Measurements from ENCODE around the gene DRGX.

DRGX gene

GRCh38 chr10:49335364-49335972, 60.4 kb downstream of the DRGX start:
- H3K4me2 ChIP-seq (ENCODE audit: low read depth, low read length), result no peak overlapping the region
- no peak overlapping the region for H3K27ac ChIP-seq (ENCODE audit: low read length)
- no peak for DNase-seq
- TF ChIP-seq EZH2phosphoT487 (IDR thresholded peaks at IDR 0.05; ENCODE audit: low read length) (no peak), EZH2 (optimal IDR thresholded peaks at IDR 0.05; ENCODE audit: low read depth, low read length) (no peak), CTCF (IDR thresholded peaks at IDR 0.05; ENCODE audit: low read length) (no peak)
- no peaks in the 10 kb centered on the region for H3K79me2 ChIP-seq (ENCODE audit: low read length)
- no peaks in the 10 kb centered on the region for H3K27me3 ChIP-seq (replicated peaks; ENCODE audit: insufficient read depth, low read length)
- H3F3A ChIP-seq (ENCODE audit: insufficient read depth, low read length), result no peaks in the 10 kb centered on the region
- H2AFZ ChIP-seq (ENCODE audit: low read length), result 0 out of 2 replicates have a peak overlapping the region, but pooled peaks have one; percentile 21
- H3K4me3 ChIP-seq (ENCODE audit: low read length), result no peak overlapping the region
- H4K20me1 ChIP-seq (ENCODE audit: insufficient read depth, low read length), result no peaks in the 10 kb centered on the region
- H3K9me3 ChIP-seq (replicated peaks; ENCODE audit: insufficient read depth, low read length), result no peaks in the 10 kb centered on the region
- no peaks in the 10 kb centered on the region for H3K4me1 ChIP-seq (ENCODE audit: low read length)
- no peaks in the 10 kb centered on the region for H3K9me2 ChIP-seq (replicated peaks; ENCODE audit: insufficient read depth, low read length)
- no peaks in the 10 kb centered on the region for H3K36me3 ChIP-seq (replicated peaks; ENCODE audit: insufficient read depth, low read length)
- no peak overlapping the region for H3K9ac ChIP-seq (ENCODE audit: low read length)

DNA sequence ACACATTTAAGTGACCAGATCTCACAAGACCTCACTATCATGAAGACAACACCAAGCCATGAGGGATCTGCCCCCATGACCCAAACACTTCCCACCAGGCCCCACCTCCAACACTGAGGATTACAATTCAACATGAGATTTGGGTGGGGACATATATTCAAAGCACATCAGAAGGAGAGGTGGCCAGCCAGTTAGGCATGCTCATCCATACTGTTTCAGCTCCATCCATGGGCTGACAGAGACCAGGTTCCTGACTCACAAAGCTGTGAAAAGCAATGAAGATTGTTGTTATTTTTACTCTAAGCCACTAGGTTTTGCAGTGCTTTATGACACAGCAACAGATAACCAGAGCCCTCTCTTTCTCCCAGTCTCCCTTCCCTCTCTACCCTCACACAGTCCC, 60.9 kb downstream of the DRGX start:
- Histone ChIP-seq H3K27me3 (replicated peaks; ENCODE audit: insufficient read depth, low read length) (no peaks in the 10 kb centered on the region), H2AFZ (ENCODE audit: low read length) (no peak overlapping the region), H3K9me3 (replicated peaks; ENCODE audit: insufficient read depth, low read length) (no peaks in the 10 kb centered on the region), H3K9me2 (replicated peaks; ENCODE audit: insufficient read depth, low read length) (no peaks in the 10 kb centered on the region), H3K27ac (ENCODE audit: low read length) (no peak overlapping the region), H3K4me2 (ENCODE audit: low read depth, low read length) (no peak overlapping the region), H3K9ac (ENCODE audit: low read length) (no peak overlapping the region), H3F3A (ENCODE audit: insufficient read depth, low read length) (no peaks in the 10 kb centered on the region), H3K4me3 (ENCODE audit: low read length) (no peak overlapping the region), H4K20me1 (ENCODE audit: insufficient read depth, low read length) (no peaks in the 10 kb centered on the region), H3K4me1 (ENCODE audit: low read length) (no peaks in the 10 kb centered on the region), H3K36me3 (replicated peaks; ENCODE audit: insufficient read depth, low read length) (no peaks in the 10 kb centered on the region), H3K79me2 (ENCODE audit: low read length) (no peaks in the 10 kb centered on the region)
- no peak for TF ChIP-seq EZH2phosphoT487 (IDR thresholded peaks at IDR 0.05; ENCODE audit: low read length)
- no peak for TF ChIP-seq EZH2 (optimal IDR thresholded peaks at IDR 0.05; ENCODE audit: low read depth, low read length)
- no peak for TF ChIP-seq CTCF (IDR thresholded peaks at IDR 0.05; ENCODE audit: low read length)
- DNase-seq, result no peak

DNA sequence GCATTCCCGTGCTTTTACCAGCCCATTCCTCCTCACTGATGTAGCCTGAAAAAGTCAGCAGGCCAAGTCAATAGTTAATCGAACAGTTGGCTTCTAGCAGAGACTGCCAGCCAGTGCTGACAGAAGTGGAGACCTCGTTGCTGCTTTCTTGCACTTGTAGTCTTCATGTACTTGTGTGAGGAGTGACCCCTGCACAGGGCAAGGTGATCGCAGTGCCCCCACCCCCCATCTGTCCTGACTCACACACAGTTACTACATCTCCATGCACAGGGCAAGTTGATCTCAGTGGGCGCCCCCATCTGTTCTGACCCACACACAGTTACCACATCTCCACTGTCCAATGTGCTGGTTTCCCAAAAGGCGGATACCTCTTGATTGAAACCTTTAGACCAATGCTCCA, 62.7 kb downstream of the DRGX start:
- Histone ChIP-seq H3K27me3 (replicated peaks; ENCODE audit: insufficient read depth, low read length) (no peaks in the 10 kb centered on the region), H2AFZ (ENCODE audit: low read length) (no peak overlapping the region), H3K79me2 (ENCODE audit: low read length) (no peaks in the 10 kb centered on the region), H3K9ac (ENCODE audit: low read length) (no peak overlapping the region), H3K9me3 (replicated peaks; ENCODE audit: insufficient read depth, low read length) (no peaks in the 10 kb centered on the region), H3K9me2 (replicated peaks; ENCODE audit: insufficient read depth, low read length) (no peaks in the 10 kb centered on the region), H3F3A (ENCODE audit: insufficient read depth, low read length) (no peaks in the 10 kb centered on the region), H4K20me1 (ENCODE audit: insufficient read depth, low read length) (no peaks in the 10 kb centered on the region), H3K4me1 (ENCODE audit: low read length) (no peaks in the 10 kb centered on the region), H3K36me3 (replicated peaks; ENCODE audit: insufficient read depth, low read length) (no peaks in the 10 kb centered on the region), H3K4me3 (ENCODE audit: low read length) (no peak overlapping the region), H3K27ac (ENCODE audit: low read length) (no peak overlapping the region), H3K4me2 (ENCODE audit: low read depth, low read length) (no peak overlapping the region)
- no peak for TF ChIP-seq CTCF (IDR thresholded peaks at IDR 0.05; ENCODE audit: low read length)
- no peak for TF ChIP-seq EZH2 (optimal IDR thresholded peaks at IDR 0.05; ENCODE audit: low read depth, low read length)
- TF ChIP-seq EZH2phosphoT487 (IDR thresholded peaks at IDR 0.05; ENCODE audit: low read length), result no peak
- DNase-seq, result no peak

All from MM.1S (cell line).